GM12872 (cell line): ENCODE data around the gene ZSWIM5.

Source experiments
- CTCF ChIP-seq: IDR thresholded peaks from 3 replicates; pipeline ENCODE4 v1.5.1; 2011; ENCODE audit warnings: low read depth, mild to moderate bottlenecking, low read length, moderate library complexity; ENCODE audit not compliant: insufficient read depth

ZSWIM5 gene

GRCh38 chr1:45196863-45197262 lies 9.5 kb downstream of the ZSWIM5 start:
- TF ChIP-seq CTCF = no peak

- TF ChIP-seq CTCF = no peak
These were observed 15.0 kb downstream of the ZSWIM5 start for GRCh38 chr1:45191418-45191783.

- no peak for TF ChIP-seq CTCF
These were observed 18.7 kb downstream of the ZSWIM5 start for GRCh38 chr1:45187725-45188124.

GRCh38 chr1:45177452-45177851 lies 29.0 kb downstream of the ZSWIM5 start:
- no peak for TF ChIP-seq CTCF

- TF ChIP-seq CTCF = no peak
These were observed 33.6 kb downstream of the ZSWIM5 start for GRCh38 chr1:45172764-45173163.

GRCh38 chr1:45172005-45172404 lies 34.4 kb downstream of the ZSWIM5 start:
- no peak for TF ChIP-seq CTCF

GRCh38 chr1:45171575-45171974 lies 34.8 kb downstream of the ZSWIM5 start:
- TF ChIP-seq CTCF = no peak

GRCh38 chr1:45170151-45170742 lies 36.2 kb downstream of the ZSWIM5 start:
- TF ChIP-seq CTCF = no peak
